H9 (cell line): ENCODE measurements around the gene SLC26A9. TPM values are rescaled to one million over a fixed set of nuclear protein-coding genes. Genes with fewer than 3 reads are reported as not detected.

ENCODE experiments used
- DNase-seq: peaks from one replicate; pipeline ENCODE4 v3.0.0-alpha.2; 2017
- H2AFZ ChIP-seq: one replicate; pipeline ENCODE4 v1.6.1; 2013; ENCODE audit warnings: mild to moderate bottlenecking, low read length, control low read depth, moderate library complexity
- H2AK5ac ChIP-seq: 2 replicates; pipeline ENCODE4 v1.6.1; 2013; ENCODE audit warnings: low read length, control low read depth, mixed read lengths; ENCODE audit not compliant: insufficient read length
- H2BK120ac ChIP-seq: one replicate; pipeline ENCODE4 v1.6.1; 2013; ENCODE audit warnings: low read depth, mild to moderate bottlenecking, low read length, control low read depth, inconsistent platforms; ENCODE audit not compliant: poor library complexity, severe bottlenecking
- H2BK12ac ChIP-seq: 2 replicates; pipeline ENCODE4 v1.6.1; 2013; ENCODE audit warnings: low read length, control low read depth, mixed read lengths, low read depth; ENCODE audit not compliant: insufficient read length
- H2BK15ac ChIP-seq: 2 replicates; pipeline ENCODE4 v1.6.1; 2013; ENCODE audit warnings: low read depth, low read length, control low read depth
- H2BK20ac ChIP-seq: one replicate; pipeline ENCODE4 v1.6.1; 2013; ENCODE audit warnings: low read depth, mild to moderate bottlenecking, low read length, control low read depth, inconsistent platforms; ENCODE audit not compliant: poor library complexity, severe bottlenecking
- H2BK5ac ChIP-seq: 2 replicates; pipeline ENCODE4 v1.6.1; 2013; ENCODE audit warnings: low read length, control low read depth, mixed read lengths; ENCODE audit not compliant: insufficient read length
- H3K14ac ChIP-seq: 2 replicates; pipeline ENCODE4 v1.6.1; 2013; ENCODE audit warnings: low read length, control low read depth; ENCODE audit not compliant: insufficient read depth
- H3K18ac ChIP-seq: 2 replicates; pipeline ENCODE4 v1.6.1; 2013; ENCODE audit warnings: low read depth, mild to moderate bottlenecking, mixed read lengths, low read length, control low read depth; ENCODE audit not compliant: insufficient read length
- H3K23ac ChIP-seq: 2 replicates; pipeline ENCODE4 v1.6.1; 2013; ENCODE audit warnings: low read length, control low read depth, mixed read lengths, low read depth; ENCODE audit not compliant: insufficient read length
- H3K23me2 ChIP-seq: 2 replicates; pipeline ENCODE4 v1.6.1; 2013; ENCODE audit warnings: low read depth, mild to moderate bottlenecking, mixed read lengths, low read length, control low read depth; ENCODE audit not compliant: insufficient read length, poor library complexity, severe bottlenecking
- H3K27ac ChIP-seq: 2 replicates; pipeline ENCODE4 v1.5.1; 2013; ENCODE audit warnings: low read length, control low read depth, mixed read lengths, low read depth; ENCODE audit not compliant: insufficient read length
- H3K27me3 ChIP-seq: 2 replicates; pipeline ENCODE4 v1.6.1; 2013; ENCODE audit warnings: low read length, control low read depth, inconsistent platforms; ENCODE audit not compliant: insufficient read depth
- H3K4ac ChIP-seq: 2 replicates; pipeline ENCODE4 v1.6.1; 2013; ENCODE audit warnings: low read depth, mild to moderate bottlenecking, control low read depth, inconsistent platforms, low read length, moderate library complexity
- H3K4me1 ChIP-seq: 2 replicates; pipeline ENCODE4 v1.6.1; 2013; ENCODE audit warnings: low read length, control low read depth, inconsistent platforms; ENCODE audit not compliant: insufficient read depth
- H3K4me2 ChIP-seq: 2 replicates; pipeline ENCODE4 v1.6.1; 2013; ENCODE audit warnings: low read length, control low read depth, mixed read lengths; ENCODE audit not compliant: insufficient read length, insufficient read depth
- H3K56ac ChIP-seq: 2 replicates; pipeline ENCODE4 v1.6.1; 2013; ENCODE audit warnings: low read depth, mild to moderate bottlenecking, mixed read lengths, low read length, control low read depth; ENCODE audit not compliant: insufficient read length
- H3K79me1 ChIP-seq: 2 replicates; pipeline ENCODE4 v1.6.1; 2013; ENCODE audit warnings: low read depth, mild to moderate bottlenecking, moderate library complexity, low read length, control low read depth, inconsistent platforms; ENCODE audit not compliant: insufficient read depth, poor library complexity, severe bottlenecking
- H3K79me2 ChIP-seq: 2 replicates; pipeline ENCODE4 v1.6.1; 2013; ENCODE audit warnings: low read length, control low read depth, inconsistent platforms; ENCODE audit not compliant: insufficient read depth
- H3K9ac ChIP-seq: 2 replicates; pipeline ENCODE4 v1.6.1; 2013; ENCODE audit warnings: low read length, control low read depth, mixed read lengths; ENCODE audit not compliant: insufficient read length; ENCODE audit errors: extremely low read depth
- H3K9me3 ChIP-seq: one replicate; pipeline ENCODE4 v1.6.1; 2013; ENCODE audit warnings: low read depth, low read length, inconsistent platforms; ENCODE audit not compliant: control insufficient read depth
- H3T11ph ChIP-seq: one replicate; pipeline ENCODE4 v1.6.1; 2013; ENCODE audit warnings: mild to moderate bottlenecking, low read length, control low read depth, inconsistent platforms
- H4K20me1 ChIP-seq: one replicate; pipeline ENCODE4 v1.6.1; 2013; ENCODE audit not compliant: control insufficient read depth, insufficient read length, insufficient read depth
- H4K5ac ChIP-seq: 2 replicates; pipeline ENCODE4 v1.6.1; 2013; ENCODE audit warnings: low read depth, mild to moderate bottlenecking, mixed read lengths, low read length, control low read depth; ENCODE audit not compliant: insufficient read length
- H4K8ac ChIP-seq: replicated peaks from 2 replicates; pipeline ENCODE4 v1.6.1; 2013; ENCODE audit warnings: low read length, control low read depth, mixed read lengths, low read depth; ENCODE audit not compliant: insufficient read length
- H4K91ac ChIP-seq: 2 replicates; pipeline ENCODE4 v1.6.1; 2013; ENCODE audit warnings: low read depth, mild to moderate bottlenecking, moderate library complexity, mixed read lengths, low read length, control low read depth; ENCODE audit not compliant: insufficient read length
- H3K27ac Mint-ChIP-seq, 3 experiments: 2 replicates in 2 of 3; 3 replicates in 1 of 3; pipeline ENCODE4 v1.8.0; 2020 to 2021; ENCODE audit warnings: mixed read lengths in 3 of 3, mild to moderate bottlenecking in 1 of 3, moderate library complexity in 1 of 3
- H3K27me3 Mint-ChIP-seq: 2 replicates; pipeline ENCODE4 v1.8.0; 2021; ENCODE audit warnings: low read depth, mild to moderate bottlenecking, moderate library complexity, mixed read lengths
- H3K36me3 Mint-ChIP-seq, 3 experiments: 2 replicates in 2 of 3; 3 replicates in 1 of 3; pipeline ENCODE4 v1.8.0; 2020 to 2021; ENCODE audit warnings: low read depth in 3 of 3, mixed read lengths in 3 of 3; ENCODE audit not compliant: insufficient read depth in 1 of 3
- H3K4me1 Mint-ChIP-seq, 2 experiments: 2 replicates each; pipeline ENCODE4 v1.8.0; 2020; ENCODE audit warnings: mixed read lengths in 2 of 2
- H3K4me3 Mint-ChIP-seq, 2 experiments: 2 replicates in 1 of 2; 3 replicates in 1 of 2; pipeline ENCODE4 v1.8.0; 2020 to 2021; ENCODE audit warnings: mild to moderate bottlenecking in 2 of 2, mixed read lengths in 2 of 2, moderate library complexity in 1 of 2
- H3K9me3 Mint-ChIP-seq, 2 experiments: 2 replicates in 1 of 2; 3 replicates in 1 of 2; pipeline ENCODE4 v1.8.0; 2020; ENCODE audit warnings: mild to moderate bottlenecking in 2 of 2, mixed read lengths in 2 of 2, moderate library complexity in 1 of 2
- WGBS: extraction: QIAGEN DNeasy Blood & Tissue Kit; methylation state at CpG from one replicate; pipeline ENCODE4 v1.1.7; 2013; ENCODE audit warnings: missing lambda C conversion rate, low lambda C conversion rate, mixed read lengths; ENCODE audit not compliant: insufficient read length; ENCODE audit errors: extremely low coverage; 5-methylcytosine and 5-hydroxymethylcytosine counted together
- total RNA-seq: library from RNA; stranded (reverse); gene quantifications from 2 replicates; pipeline ENCODE4 v1.2.1, GENCODE V29; 2021
- TF ChIP-seq, protein P1 (sequence below): fragments of 200-600 bp; sonication (generic); conservative IDR thresholded peaks from 3 replicates; pipeline ENCODE4 v1.8.0; 2021; ENCODE audit warnings: antibody characterized with exemption, mild to moderate bottlenecking

The SLC26A9 gene
- total RNA-seq, 1 experiment from 2014 or later: not detected

DNA sequence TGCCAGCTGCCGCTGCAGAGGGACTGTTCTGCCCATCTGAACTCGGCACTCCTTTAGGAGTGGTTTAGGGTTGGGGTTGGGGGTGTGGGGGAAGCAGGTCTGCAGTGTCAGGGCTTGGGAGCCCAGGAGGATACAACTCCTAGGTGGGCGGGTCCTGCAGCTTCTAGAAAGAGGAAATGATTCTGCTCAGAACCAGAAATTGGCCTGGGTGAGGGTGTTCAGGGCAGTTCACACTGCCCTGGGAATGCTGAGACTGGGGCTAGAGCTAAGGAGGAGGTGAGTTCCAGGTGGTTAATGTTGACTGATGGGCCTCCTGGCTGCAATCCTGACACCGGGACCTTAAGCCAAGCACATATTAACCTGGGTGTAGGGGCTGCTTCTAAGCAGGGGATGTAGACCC, 4.8 kb upstream of the SLC26A9 start:
- Histone ChIP-seq H2BK12ac (no peak overlapping the region), H3K23ac (no peak overlapping the region), H2BK5ac (no peak overlapping the region), H3K27me3 (no peaks in the 10 kb centered on the region), H3T11ph (no peak overlapping the region), H3K9me3 (no peaks in the 10 kb centered on the region), H3K56ac (no peak overlapping the region), H2BK20ac (no peak overlapping the region), H3K4me1 (no peaks in the 10 kb centered on the region), H2AK5ac (no peak overlapping the region), H3K18ac (no peak overlapping the region), H3K14ac (no peak overlapping the region), H2BK120ac (no peak overlapping the region), H3K79me2 (no peaks in the 10 kb centered on the region), H3K27ac (no peak overlapping the region), H3K9ac (no peak overlapping the region), H3K23me2 (no peaks in the 10 kb centered on the region), H2AFZ (no peak overlapping the region), H4K8ac (no peak overlapping the region), H3K4me2 (no peak overlapping the region), H2BK15ac (no peak overlapping the region), H4K91ac (no peak overlapping the region), H3K4ac (no peak overlapping the region), H4K5ac (no peak overlapping the region), H4K20me1 (no peaks in the 10 kb centered on the region), H3K79me1 (no peaks in the 10 kb centered on the region)
- H3K9me3 Mint-ChIP-seq: no peaks in the 10 kb centered on the region; a peak in 1 of 5 replicates
- H3K36me3 Mint-ChIP-seq: no peaks in the 10 kb centered on the region
- TF ChIP-seq, protein P1, sequence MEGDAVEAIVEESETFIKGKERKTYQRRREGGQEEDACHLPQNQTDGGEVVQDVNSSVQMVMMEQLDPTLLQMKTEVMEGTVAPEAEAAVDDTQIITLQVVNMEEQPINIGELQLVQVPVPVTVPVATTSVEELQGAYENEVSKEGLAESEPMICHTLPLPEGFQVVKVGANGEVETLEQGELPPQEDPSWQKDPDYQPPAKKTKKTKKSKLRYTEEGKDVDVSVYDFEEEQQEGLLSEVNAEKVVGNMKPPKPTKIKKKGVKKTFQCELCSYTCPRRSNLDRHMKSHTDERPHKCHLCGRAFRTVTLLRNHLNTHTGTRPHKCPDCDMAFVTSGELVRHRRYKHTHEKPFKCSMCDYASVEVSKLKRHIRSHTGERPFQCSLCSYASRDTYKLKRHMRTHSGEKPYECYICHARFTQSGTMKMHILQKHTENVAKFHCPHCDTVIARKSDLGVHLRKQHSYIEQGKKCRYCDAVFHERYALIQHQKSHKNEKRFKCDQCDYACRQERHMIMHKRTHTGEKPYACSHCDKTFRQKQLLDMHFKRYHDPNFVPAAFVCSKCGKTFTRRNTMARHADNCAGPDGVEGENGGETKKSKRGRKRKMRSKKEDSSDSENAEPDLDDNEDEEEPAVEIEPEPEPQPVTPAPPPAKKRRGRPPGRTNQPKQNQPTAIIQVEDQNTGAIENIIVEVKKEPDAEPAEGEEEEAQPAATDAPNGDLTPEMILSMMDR: no peak
- DNase-seq: no peak
- H3K27me3 Mint-ChIP-seq: peaks cover 28% of the 10 kb centered on the region
- WGBS: no CpG with 5 or more reads among the region's 4 CpGs
- no peak overlapping the region for H3K27ac Mint-ChIP-seq
- H3K4me3 Mint-ChIP-seq: no peak overlapping the region
- H3K4me1 Mint-ChIP-seq: peaks cover 12 to 17% of the 10 kb centered on the region in 2 experiments
